ENCODE measurements around the gene OTOF.

The OTOF gene

DNA sequence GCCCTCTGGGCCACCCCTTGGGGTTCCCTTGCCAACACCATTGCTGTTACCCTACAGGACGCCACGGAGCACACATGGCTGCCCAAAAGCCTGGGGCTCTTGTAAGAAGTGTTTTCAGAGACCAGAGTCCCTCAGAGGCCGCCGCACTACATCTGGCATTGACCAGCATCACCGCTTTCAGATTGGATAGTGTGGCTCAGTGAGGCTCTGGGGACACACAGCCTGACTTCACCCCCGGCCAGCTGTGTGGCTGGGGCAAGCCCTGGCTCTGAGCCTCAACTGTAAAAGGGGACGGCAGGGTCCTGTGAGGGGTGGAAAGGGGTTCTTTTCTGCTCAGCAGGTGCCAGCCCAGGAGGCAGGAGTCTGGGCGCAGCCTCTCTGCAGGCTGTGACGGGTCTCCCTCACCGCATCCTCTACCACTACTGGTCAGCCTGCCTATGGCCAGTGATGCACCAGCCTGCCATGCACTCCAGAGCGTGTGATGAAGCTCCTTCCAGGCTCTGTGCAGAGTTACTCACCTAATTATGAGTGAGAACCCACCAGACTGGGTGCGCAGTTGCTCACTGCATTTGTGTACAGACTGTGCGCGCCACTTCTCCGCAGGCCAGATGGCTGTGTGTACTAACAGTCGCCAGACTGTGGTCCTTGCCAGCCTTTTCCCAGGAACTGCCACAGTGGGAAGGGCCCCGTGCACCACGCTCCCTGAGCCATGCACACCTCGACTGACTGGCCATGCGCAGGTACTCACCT, 10.7 kb upstream of the OTOF start:
- no peak for DNase-seq (ENCODE audit: extremely low spot score)
- POLR2A ChIA-PET, result no interaction called here
- CTCF ChIA-PET, result interaction anchor here (1.2 kb wide), 1 partner anchor 32 kb away, joined by 4 read pairs; no protein-coding TSS in a partner anchor
- TF ChIP-seq ARNT (IDR thresholded peaks at IDR 0.05) (no peak), LEF1 (IDR thresholded peaks at IDR 0.05; ENCODE audit: borderline replicate concordance) (no peak), NFRKB (IDR thresholded peaks at IDR 0.05) (no peak), FOXM1 (IDR thresholded peaks at IDR 0.05; ENCODE audit: borderline replicate concordance) (no peak), ELF4 (IDR thresholded peaks at IDR 0.05) (no peak), BHLHE40 (IDR thresholded peaks at IDR 0.05; ENCODE audit: borderline replicate concordance) (no peak), FOXA1 (IDR thresholded peaks at IDR 0.05) (no peak), FOXK2 (IDR thresholded peaks at IDR 0.05) (no peak), CTBP1 (IDR thresholded peaks at IDR 0.05; ENCODE audit: borderline replicate concordance) (no peak), SUZ12 (IDR thresholded peaks at IDR 0.05) (no peak), SP1 (IDR thresholded peaks at IDR 0.05) (no peak), TARDBP (IDR thresholded peaks at IDR 0.05) (no peak)

DNA sequence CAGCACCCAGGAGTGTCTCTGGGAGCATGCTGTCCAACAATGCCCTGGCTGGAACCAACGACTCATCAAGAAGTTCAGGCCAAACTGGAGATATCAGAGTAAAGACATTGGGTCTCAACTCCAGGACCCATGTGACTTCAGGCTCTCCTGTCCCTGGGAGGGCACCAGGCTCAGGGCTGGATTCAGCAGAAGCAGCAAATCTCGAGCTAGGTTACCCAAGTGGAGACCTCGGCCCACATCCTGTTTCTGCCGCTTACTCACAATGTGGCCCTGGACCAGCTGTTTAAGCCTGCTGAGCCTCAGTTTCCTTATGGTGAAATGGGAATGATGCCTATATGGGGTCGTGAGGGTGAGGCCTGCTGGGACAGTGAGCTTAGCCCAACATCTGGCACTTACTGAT, 9.3 kb upstream of the OTOF start:
- CTCF ChIA-PET, result no interaction called here
- POLR2A ChIA-PET, result no interaction called here
- DNase-seq (ENCODE audit: extremely low spot score), result no peak
- TF ChIP-seq FOXA1 (IDR thresholded peaks at IDR 0.05) (no peak), HDGF (IDR thresholded peaks at IDR 0.05; ENCODE audit: borderline replicate concordance) (no peak), FOXM1 (IDR thresholded peaks at IDR 0.05; ENCODE audit: borderline replicate concordance) (no peak), TARDBP (IDR thresholded peaks at IDR 0.05) (no peak), NFRKB (IDR thresholded peaks at IDR 0.05) (no peak), FOXK2 (IDR thresholded peaks at IDR 0.05) (no peak), SUZ12 (IDR thresholded peaks at IDR 0.05) (no peak), ARNT (IDR thresholded peaks at IDR 0.05) (no peak), L3MBTL2 (conservative IDR thresholded peaks at IDR 0.05) (no peak), LEF1 (IDR thresholded peaks at IDR 0.05; ENCODE audit: borderline replicate concordance) (no peak), SP1 (IDR thresholded peaks at IDR 0.05) (no peak), ZNF384 (IDR thresholded peaks at IDR 0.05) (no peak), CTBP1 (IDR thresholded peaks at IDR 0.05; ENCODE audit: borderline replicate concordance) (no peak), ELF4 (IDR thresholded peaks at IDR 0.05) (no peak), BHLHE40 (IDR thresholded peaks at IDR 0.05; ENCODE audit: borderline replicate concordance) (no peak)
- TF ChIP-seq, protein P1, sequence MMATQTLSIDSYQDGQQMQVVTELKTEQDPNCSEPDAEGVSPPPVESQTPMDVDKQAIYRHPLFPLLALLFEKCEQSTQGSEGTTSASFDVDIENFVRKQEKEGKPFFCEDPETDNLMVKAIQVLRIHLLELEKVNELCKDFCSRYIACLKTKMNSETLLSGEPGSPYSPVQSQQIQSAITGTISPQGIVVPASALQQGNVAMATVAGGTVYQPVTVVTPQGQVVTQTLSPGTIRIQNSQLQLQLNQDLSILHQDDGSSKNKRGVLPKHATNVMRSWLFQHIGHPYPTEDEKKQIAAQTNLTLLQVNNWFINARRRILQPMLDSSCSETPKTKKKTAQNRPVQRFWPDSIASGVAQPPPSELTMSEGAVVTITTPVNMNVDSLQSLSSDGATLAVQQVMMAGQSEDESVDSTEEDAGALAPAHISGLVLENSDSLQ (IDR thresholded peaks at IDR 0.05), result no peak

DNA sequence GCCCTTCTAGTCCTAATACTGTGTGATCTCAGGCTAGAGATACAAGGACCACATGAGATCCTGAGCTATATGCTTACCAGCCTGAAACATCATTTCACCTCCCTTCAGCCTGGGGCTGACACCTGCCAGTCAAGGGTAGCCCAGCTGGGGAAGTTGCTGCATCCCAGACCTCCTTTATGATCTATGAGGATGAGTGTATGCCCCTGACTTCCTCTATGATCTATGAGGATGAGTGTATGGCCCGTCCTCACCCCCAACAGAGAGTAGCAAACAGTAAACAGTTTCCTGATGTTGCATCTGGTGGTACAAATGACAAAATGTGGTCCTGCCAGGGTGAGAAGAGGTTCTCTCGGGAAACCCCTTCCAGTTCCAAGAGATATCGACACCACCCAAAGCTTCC, 8.9 kb upstream of the OTOF start:
- CTCF ChIA-PET, result no interaction called here
- POLR2A ChIA-PET, result no interaction called here

DNA sequence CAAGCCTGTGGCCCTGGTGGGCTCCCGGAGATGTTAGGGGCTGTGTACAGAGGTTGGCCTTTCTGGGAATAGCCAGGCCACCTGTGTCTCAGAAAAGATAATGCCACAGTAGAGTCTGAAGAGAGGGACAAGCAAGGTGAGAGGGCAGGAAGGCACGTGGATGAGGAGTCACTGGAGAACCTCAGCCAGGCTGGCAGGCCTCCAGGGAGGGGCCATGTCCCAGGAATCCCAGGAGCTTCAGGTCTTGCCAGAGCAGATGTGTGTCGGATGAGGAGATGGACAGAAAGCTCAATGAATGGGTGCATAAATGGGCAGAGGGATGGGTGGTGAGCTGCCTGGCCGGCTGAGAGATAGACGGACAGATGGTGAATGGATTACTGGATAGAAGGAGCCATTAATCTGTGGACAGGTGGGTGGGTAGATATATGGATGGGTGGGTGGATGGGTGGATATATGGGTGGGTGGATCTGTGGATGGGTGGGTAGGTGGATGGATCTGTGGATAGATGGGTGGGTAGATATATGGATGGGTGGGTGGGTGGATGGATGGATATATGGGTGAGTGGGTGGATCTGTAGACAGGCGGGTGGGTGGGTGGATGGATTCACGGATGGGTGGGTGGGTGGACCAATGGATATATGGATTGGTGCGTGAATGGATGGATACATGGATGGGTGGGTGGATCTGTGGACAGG, 7.9 kb upstream of the OTOF start:
- ChIA-PET CTCF (interaction anchor here (0.6 kb wide), 1 partner anchor 29 kb away, joined by 3 read pairs; no protein-coding TSS in a partner anchor), POLR2A (no interaction called here)
- TF ChIP-seq TARDBP (IDR thresholded peaks at IDR 0.05) (no peak), FOXK2 (IDR thresholded peaks at IDR 0.05) (no peak), L3MBTL2 (conservative IDR thresholded peaks at IDR 0.05) (no peak), CTBP1 (IDR thresholded peaks at IDR 0.05; ENCODE audit: borderline replicate concordance) (no peak), BHLHE40 (IDR thresholded peaks at IDR 0.05; ENCODE audit: borderline replicate concordance) (no peak), NFRKB (IDR thresholded peaks at IDR 0.05) (no peak)
- no peak for DNase-seq (ENCODE audit: extremely low spot score)

More for the DNA sequence above, 8.9 kb upstream of the OTOF start:
- no peak for DNase-seq (ENCODE audit: extremely low spot score)
- TF ChIP-seq SP1 (IDR thresholded peaks at IDR 0.05), result no peak
- no peak for TF ChIP-seq NFRKB (IDR thresholded peaks at IDR 0.05)
- TF ChIP-seq BHLHE40 (IDR thresholded peaks at IDR 0.05; ENCODE audit: borderline replicate concordance), result no peak
- TF ChIP-seq CTBP1 (IDR thresholded peaks at IDR 0.05; ENCODE audit: borderline replicate concordance), result no peak
- TF ChIP-seq L3MBTL2 (conservative IDR thresholded peaks at IDR 0.05), result no peak
- TF ChIP-seq, protein P1 (IDR thresholded peaks at IDR 0.05), result no peak
- TF ChIP-seq ELF4 (IDR thresholded peaks at IDR 0.05), result no peak
- no peak for TF ChIP-seq LEF1 (IDR thresholded peaks at IDR 0.05; ENCODE audit: borderline replicate concordance)
- no peak for TF ChIP-seq FOXM1 (IDR thresholded peaks at IDR 0.05; ENCODE audit: borderline replicate concordance)
- no peak for TF ChIP-seq HDGF (IDR thresholded peaks at IDR 0.05; ENCODE audit: borderline replicate concordance)
- TF ChIP-seq TARDBP (IDR thresholded peaks at IDR 0.05), result no peak
- TF ChIP-seq FOXK2 (IDR thresholded peaks at IDR 0.05), result no peak
- no peak for TF ChIP-seq ARNT (IDR thresholded peaks at IDR 0.05)
- TF ChIP-seq ZNF384 (IDR thresholded peaks at IDR 0.05), result no peak
- no peak for TF ChIP-seq FOXA1 (IDR thresholded peaks at IDR 0.05)
- TF ChIP-seq SUZ12 (IDR thresholded peaks at IDR 0.05), result no peak

DNA sequence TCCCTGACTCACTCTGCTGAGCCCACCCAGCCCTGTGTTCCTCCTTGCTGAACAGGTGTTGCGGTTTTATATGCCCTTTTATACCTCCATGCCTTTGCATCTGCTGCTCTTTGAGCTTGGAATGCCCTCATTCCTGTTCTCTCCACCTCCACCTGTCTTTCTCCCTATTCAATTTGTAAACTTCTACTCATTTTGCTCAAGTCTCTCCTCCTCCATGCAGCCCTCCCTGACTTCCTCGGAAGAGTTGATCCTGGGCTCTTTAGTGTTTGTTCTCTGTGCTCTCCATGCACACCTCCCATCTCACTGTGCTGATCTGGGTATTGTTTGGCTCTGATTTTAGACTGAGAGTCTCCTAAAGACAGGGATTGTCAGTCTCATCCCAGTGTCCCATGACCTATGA, 7.2 kb upstream of the OTOF start:
- POLR2A ChIA-PET, result no interaction called here
- no peak for DNase-seq (ENCODE audit: extremely low spot score)
- TF ChIP-seq FOXM1 (IDR thresholded peaks at IDR 0.05; ENCODE audit: borderline replicate concordance) (no peak), LEF1 (IDR thresholded peaks at IDR 0.05; ENCODE audit: borderline replicate concordance) (no peak), CTBP1 (IDR thresholded peaks at IDR 0.05; ENCODE audit: borderline replicate concordance) (no peak), ELF4 (IDR thresholded peaks at IDR 0.05) (no peak), SP1 (IDR thresholded peaks at IDR 0.05) (no peak)
- CTCF ChIA-PET, result no interaction called here

DNA sequence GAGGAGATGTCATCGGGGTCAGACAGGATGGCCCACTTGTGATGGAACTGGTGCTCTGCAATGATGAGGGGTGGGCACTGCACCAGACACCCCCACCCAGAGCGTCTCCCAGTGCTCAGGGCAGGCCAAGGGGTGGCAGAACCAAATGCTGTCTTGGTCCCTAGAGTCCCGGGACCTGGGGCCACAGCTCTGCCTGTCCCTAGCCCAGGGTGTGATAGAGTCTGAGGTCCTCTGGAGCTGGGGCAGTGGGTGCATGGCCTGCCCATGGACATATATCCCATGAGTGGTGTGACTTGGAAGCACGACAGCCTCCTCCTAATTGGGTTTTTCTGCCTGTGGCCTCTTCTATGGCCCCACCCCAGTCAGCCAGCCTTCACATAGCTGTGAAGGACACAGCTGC, 6.7 kb upstream of the OTOF start:
- no peak for TF ChIP-seq FOXK2 (IDR thresholded peaks at IDR 0.05)
- no peak for TF ChIP-seq LEF1 (IDR thresholded peaks at IDR 0.05; ENCODE audit: borderline replicate concordance)
- TF ChIP-seq, protein P1 (IDR thresholded peaks at IDR 0.05), result no peak
- no peak for TF ChIP-seq SUZ12 (IDR thresholded peaks at IDR 0.05)
- no peak for TF ChIP-seq ARNT (IDR thresholded peaks at IDR 0.05)
- TF ChIP-seq BHLHE40 (IDR thresholded peaks at IDR 0.05; ENCODE audit: borderline replicate concordance), result no peak
- TF ChIP-seq L3MBTL2 (conservative IDR thresholded peaks at IDR 0.05), result no peak
- TF ChIP-seq SP1 (IDR thresholded peaks at IDR 0.05), result no peak
- no peak for TF ChIP-seq TARDBP (IDR thresholded peaks at IDR 0.05)
- TF ChIP-seq ZNF384 (IDR thresholded peaks at IDR 0.05), result no peak
- TF ChIP-seq NFRKB (IDR thresholded peaks at IDR 0.05), result no peak
- TF ChIP-seq FOXM1 (IDR thresholded peaks at IDR 0.05; ENCODE audit: borderline replicate concordance), result no peak
- no peak for TF ChIP-seq FOXA1 (IDR thresholded peaks at IDR 0.05)
- no peak for TF ChIP-seq HDGF (IDR thresholded peaks at IDR 0.05; ENCODE audit: borderline replicate concordance)
- DNase-seq (ENCODE audit: extremely low spot score), result no peak
- CTCF ChIA-PET, result no interaction called here
- POLR2A ChIA-PET, result no interaction called here
